IPS-NIHi7 (cell line): ENCODE data around the gene TLR8.

ENCODE experiments used
- DNase-seq: peaks from one replicate; pipeline ENCODE4 v3.0.0; 2012; ENCODE audit warnings: mixed read lengths; ENCODE audit errors: extremely low spot score

Gene TLR8

DNA sequence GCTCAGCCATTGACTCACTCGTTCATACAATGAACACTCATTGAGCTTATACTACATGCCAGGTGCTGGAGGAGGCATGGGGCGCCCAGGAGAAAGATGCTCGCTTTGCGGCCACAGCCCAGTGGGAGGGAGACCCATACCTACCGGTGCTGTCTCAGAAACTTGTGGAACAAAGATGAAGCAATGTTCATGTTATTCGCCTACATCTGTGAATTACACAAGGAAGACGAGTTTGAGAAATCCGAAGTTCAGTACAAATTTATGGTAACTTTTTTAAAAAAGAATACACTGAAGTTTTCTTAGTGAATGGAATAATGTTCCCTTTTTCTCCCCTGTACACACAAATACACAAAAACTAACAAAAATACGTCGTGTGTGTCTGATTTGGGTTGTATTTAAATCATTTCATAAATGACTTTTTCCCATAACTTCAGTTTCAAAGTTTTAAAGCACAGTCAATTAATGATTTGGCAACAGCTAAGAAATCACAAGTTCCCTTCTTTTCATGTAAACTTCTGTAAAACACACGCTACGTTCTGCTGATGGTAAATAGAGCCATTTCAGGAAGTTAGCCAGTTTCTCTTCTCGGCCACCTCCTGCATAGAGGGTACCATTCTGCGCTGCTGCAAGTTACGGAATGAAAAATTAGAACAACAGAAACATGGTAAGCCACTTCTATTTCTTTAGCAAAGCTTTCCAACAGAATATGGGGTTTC lies at the start of gene TLR8:
Gene TLR8 (plus strand): TSS at position 575 of the 716 bp plus-strand sequence. CDS start 87 bp downstream, at position 662.
- no peak for DNase-seq

DNA sequence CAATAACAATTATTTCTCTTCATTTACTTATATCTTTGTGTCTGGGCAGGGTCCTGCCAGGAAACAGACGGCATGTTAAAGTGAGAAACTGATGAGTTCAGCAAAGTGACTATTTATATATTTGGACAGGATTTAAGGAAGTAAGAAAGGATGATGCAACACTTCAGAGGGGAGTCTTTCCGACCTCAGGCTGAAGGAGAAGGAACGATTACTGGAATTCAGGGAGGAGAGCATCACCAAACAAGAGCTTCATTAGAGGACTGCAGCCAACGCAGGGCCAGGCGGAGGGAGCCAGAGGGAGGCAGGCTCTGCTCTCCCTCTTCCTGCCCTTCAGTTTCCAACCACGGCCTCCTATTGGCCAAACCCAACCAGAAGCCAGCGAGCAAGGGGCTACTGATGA lies 41.1 kb upstream of the TLR8 start:
- DNase-seq: no peak

DNA sequence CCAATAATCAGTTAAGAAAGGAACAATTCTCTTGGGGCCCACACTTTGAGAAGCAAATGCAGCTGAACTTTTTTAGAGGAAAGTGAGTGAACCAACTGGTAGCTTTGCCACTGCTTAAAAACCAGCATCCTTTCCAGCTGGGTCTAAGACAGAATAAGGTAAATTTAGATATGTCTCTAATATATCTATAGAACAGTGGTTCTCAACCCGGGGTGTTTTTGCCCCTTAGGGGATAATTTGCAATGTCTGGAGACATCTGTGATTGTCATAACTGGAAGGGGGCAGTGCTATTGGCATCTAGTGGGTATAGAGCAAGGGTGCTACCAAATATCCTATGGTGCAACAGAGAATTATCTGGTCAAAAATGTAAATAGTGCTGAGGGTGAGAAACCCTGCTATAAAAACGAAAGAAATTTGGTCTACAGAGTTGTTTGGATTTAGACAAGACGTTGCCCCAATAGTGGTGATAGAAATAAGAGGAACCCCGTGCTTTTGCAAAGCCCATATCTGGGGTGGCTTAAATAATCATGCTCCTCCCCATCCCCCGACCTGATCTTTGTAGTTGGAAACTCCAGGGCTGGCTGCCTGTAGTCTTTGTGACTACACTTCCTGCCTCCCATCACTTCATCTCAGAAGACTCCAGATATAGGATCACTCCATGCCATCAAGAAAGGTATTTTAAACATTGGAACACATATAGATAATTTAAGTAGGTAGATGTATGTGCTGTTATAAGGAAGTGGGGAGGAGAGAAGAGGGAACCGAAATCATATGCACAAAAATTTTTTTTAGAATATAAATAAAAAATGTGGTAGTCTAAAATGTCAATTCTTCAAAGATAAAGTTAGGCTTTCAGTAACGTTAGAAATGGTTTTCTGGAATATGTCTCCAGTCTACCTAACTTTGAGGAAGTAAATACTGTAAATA lies 39.7 kb upstream of the TLR8 start, which contains the start of gene TLR7:
Gene TLR7 (plus strand): TSS at position 622 of the 927 bp plus-strand sequence. CDS start 507 bp downstream, outside the sequence.
- no peak for DNase-seq

DNA sequence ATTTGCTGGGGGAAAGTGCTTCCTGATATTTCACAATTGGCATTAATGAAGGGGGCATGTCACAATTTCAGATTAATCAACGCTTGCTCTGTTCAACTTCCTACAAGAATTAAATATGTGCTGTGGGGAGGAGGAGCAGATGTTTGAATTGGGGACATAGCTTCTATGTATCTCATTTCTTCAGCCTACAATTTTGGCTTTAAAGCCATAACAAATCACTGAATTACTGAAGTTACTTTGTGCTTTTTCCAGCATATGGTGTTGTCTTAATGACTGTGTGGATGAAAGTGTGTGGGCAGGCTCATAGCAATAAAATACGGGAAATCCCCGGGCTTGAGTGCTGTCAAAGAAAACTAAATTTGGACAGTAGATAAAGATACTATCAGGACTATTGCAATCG lies 38.7 kb upstream of the TLR8 start:
- DNase-seq: no peak

DNA sequence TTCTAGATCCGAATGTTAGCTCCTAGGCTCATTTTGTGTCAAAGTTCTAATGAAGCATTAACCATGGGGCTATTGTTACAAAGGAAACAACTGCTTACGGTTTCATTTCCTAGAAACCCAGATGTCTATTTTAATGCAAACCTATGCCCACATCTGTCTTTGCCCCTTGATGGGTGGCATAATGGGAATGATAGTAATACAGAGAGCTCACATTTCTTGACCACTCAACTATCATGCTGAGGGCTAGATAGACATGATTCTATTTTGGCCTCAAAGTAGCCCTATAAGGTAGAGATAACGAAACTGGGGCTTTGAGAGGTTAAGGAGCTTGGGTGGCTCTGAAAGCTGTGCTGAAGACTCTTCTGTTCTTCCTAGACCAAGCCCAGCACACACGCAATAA lies 37.7 kb upstream of the TLR8 start:
- no peak for DNase-seq

DNA sequence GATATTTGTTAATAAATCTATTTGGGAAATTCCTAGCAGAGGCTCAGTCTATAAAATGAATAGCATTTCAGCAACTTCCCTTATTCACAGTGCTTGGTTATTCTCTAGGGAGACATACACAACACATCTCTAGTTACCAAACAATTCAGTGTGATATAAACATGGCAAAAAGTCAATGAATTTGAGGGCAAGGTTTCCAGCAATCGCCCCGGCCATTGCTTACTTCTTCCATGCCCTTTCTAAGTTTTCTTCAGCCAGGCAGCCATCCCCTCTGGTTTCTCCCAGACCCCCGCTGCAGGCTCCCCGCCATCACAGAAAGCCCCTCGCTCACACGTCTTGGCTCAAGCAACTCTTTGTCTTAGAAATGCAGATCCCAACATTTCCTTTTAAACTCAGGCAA lies 35.2 kb upstream of the TLR8 start:
- peak; percentile 15 for DNase-seq

DNA sequence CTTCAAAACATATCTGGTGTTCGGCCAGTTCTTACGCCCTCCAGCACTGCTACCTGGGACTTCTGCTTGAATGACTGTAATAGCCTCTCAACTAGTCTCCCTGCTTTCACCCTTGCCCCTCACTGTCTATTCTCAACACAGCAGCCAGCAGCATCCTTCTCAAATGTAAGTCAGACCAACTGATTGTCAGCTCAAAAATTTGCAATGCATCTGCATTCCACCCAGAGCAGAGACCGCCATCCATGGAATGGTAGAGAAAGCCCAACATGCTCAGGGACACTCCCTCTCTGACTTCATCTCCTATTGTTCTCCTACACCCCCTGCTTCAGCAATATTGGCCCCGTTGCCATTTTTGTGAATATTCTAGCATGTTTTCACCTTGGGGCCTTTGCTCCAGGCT lies 33.7 kb upstream of the TLR8 start:
- no peak for DNase-seq

DNA sequence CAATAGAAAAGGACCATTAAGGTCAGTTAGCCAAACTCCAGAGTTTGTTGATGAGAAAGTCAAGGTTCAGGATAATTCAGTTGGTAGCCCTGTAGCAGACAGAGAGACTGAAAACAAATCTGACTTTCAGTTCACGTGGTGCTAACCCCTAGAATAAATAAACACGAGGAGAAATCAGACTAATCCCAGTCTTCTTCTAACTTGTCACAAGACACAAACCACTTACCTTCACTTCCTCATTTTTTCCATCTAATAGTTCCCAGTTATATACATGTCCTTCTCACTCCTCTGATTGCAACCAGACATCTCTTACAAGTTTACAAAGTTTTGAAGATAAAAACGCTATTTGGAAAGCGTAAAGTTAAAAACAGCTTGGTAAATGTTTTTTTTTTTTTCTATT lies 31.8 kb upstream of the TLR8 start:
- no peak for DNase-seq

DNA sequence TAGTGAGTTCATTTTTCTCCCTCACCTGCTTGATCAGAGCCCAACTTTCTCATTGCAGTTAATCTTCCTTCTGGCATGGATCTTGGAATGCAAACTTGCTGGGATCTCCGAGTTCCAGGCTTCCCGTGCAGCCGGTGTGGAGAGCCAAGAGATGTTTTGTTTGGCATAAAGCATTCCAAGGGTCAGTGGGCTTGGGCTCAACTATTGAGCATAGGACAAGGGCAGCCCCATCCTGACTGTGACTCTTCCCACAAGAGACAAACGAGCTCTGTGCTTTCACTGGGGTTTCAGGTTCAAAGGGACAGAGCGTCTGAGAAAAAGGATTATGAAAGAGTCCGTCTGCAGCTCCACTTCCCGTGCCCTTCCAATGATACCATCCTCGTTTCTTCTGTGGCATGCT lies 29.0 kb upstream of the TLR8 start:
- no peak for DNase-seq

DNA sequence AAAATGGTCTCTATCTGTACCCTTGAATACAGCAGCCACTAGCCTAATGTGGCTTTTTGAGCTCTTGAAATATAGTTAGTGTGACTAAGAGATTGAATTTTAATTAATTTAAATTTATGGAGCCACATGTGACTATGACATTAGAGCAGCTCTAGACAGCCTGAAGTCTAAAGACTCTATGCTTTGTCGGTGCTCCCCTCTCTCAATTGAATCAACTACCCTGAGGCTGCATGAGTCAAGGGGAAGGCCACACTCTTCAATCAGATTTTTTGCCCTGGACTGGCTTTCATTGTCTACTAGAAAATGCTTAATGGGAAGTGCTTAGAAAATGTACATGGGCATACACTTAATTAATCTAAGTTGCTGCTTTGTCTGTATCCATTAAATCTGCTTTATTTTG lies 27.9 kb upstream of the TLR8 start:
- no peak for DNase-seq

DNA sequence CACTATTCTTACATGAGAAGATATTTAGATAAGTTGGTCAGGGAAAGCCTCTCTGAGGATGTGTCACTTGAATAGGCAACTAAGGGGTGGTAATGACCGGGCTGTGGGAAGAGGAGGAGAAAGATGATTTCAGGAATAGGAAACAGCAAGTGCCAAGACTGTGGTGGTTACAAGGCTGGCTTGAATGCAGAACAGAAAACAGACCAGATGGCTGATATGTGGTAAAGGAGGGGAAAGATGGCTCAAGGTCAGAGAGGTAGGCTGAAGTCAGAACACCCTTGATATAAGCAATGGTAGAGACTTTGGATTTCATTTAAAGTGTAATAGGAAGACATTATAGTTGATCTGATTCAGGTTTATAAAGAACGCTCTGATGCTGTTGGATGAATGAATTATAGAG lies 24.5 kb upstream of the TLR8 start:
- DNase-seq: no peak

DNA sequence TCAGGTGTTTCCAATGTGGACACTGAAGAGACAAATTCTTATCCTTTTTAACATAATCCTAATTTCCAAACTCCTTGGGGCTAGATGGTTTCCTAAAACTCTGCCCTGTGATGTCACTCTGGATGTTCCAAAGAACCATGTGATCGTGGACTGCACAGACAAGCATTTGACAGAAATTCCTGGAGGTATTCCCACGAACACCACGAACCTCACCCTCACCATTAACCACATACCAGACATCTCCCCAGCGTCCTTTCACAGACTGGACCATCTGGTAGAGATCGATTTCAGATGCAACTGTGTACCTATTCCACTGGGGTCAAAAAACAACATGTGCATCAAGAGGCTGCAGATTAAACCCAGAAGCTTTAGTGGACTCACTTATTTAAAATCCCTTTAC lies 20.9 kb upstream of the TLR8 start:
- DNase-seq: no peak

DNA sequence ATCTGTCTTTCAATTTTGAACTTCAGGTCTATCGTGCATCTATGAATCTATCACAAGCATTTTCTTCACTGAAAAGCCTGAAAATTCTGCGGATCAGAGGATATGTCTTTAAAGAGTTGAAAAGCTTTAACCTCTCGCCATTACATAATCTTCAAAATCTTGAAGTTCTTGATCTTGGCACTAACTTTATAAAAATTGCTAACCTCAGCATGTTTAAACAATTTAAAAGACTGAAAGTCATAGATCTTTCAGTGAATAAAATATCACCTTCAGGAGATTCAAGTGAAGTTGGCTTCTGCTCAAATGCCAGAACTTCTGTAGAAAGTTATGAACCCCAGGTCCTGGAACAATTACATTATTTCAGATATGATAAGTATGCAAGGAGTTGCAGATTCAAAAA lies 19.9 kb upstream of the TLR8 start:
- no peak for DNase-seq

DNA sequence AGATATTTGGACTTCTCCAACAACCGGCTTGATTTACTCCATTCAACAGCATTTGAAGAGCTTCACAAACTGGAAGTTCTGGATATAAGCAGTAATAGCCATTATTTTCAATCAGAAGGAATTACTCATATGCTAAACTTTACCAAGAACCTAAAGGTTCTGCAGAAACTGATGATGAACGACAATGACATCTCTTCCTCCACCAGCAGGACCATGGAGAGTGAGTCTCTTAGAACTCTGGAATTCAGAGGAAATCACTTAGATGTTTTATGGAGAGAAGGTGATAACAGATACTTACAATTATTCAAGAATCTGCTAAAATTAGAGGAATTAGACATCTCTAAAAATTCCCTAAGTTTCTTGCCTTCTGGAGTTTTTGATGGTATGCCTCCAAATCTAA lies 19.3 kb upstream of the TLR8 start:
- no peak for DNase-seq

DNA sequence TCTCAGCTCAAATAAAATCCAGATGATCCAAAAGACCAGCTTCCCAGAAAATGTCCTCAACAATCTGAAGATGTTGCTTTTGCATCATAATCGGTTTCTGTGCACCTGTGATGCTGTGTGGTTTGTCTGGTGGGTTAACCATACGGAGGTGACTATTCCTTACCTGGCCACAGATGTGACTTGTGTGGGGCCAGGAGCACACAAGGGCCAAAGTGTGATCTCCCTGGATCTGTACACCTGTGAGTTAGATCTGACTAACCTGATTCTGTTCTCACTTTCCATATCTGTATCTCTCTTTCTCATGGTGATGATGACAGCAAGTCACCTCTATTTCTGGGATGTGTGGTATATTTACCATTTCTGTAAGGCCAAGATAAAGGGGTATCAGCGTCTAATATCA lies 18.7 kb upstream of the TLR8 start:
- no peak for DNase-seq

DNA sequence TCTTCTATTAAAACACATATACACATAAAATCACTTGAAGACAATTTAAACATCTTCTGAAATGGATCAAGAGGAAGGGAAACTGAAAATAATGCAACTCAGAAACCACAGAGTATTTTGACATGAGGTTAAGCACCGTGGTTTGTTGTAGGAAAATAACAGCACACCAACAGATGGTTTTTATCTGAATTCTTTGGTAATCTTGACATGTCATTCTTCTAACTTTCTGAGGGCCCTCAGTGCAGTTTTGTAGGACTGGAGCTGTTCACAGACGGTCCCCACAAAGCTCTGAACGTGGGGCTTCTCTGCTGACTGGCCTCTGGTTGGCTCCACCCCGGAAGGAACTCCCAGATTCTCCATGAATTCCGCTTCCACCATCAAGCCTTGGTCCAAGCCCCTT lies 16.0 kb upstream of the TLR8 start:
- DNase-seq: no peak

DNA sequence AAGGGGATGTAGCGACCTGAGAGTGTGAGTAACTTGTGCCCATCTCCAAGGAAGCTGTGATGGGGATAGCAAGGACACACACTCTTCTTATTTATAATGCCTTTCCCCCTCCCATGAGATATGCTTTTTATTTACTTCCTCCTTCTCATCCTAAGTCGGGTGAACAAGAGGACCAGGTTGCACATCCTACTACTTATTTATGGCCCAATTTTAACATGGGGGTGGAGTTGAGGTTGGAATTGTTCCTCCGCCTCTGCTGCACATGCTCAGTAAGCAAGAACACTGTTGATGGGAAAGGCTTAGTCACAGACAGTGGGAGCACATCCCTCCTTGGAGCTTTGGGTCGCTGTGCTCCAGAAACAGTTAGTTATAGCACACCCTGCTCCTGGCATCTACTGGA lies 15.2 kb upstream of the TLR8 start:
- DNase-seq: no peak

DNA sequence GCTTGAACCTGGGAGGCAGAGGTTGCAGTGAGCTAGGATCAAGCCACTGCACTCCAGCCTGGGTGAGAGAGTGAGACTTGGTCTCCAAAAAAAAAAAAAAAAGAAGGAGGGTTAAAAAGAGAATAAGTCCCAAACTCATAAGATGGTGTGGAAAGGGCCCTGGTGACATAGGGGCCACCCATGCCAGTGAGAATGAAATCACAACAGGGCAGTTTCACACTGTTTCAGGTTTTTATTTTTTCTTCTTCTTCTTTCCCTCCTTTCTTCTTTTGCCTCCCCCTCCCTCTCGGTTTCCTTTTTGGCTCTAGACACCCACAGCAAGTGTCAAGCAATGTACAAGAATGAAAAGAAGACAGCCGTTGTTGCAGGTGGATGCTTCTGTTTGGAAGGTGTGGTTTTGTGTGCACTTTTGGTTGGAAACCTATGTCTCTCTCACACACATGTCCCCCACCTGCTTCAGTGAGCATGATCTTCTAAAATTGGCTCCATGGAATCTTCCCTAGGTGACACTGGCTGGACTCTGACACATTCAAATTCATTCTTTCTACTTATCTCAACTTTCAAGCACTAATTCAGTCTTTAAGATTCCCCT lies 14.4 kb upstream of the TLR8 start:
- DNase-seq: no peak

DNA sequence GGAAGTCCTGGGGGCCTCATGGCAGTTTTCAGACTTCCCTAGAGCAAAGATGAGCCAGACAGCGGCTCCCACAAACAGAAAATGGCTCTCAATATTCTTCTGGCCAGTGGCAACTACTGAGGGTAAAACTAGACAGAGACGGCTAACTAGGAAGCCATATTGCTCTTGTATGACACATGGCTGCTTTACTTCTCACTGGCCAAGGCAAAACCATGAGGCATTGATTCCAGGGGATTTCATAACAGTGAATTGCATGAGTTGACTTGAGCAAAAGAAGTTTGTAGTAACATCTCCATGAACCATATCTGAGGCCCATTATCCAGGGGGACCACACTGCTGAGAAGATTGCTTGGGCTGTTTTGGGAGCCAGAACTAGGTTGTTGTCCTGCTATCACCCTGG lies 13.7 kb upstream of the TLR8 start:
- DNase-seq: no peak

DNA sequence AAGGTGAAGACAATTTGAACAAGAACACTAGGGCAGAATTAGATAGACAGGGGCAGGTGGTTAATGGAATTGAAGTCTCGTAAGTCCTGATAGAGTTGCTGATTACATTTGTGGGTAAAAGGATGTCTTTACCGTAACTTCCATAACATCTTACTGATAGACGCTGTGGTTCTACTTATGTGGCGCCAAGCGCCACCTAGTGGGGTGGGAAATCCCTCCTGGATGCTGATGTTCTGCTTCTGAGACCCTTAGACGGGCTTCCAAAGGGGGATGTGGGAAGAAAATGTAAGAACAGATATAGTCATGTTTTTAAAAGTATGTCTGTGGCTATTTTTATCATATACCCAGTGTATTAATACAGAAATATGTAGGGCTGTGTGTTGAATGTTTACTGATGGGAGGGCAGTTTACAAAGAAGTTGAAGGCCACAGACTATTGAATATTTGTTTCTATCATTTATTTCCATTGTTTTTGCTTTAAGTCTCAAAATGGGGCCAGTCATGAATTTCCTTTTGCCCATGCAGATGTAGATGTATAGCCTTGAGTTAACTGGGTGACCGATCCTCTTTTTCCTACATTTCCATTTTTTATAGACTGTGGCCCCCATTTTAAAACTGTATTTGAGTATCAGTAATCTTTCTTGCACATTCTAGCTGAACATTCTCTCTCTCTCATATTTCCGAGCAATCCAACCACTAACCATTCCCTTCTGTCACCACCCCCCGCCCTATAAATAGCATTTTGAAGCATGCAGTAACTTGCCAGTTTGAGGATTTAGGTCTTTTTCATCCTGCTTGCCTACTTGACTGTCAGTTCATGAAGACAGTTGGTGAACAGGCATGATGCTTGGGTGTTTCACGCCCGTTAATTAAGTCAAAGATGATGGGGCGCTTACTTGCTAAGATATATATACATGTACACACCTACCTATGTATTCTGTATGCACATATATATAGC lies 12.1 kb upstream of the TLR8 start:
- DNase-seq: peak; percentile 53

DNA sequence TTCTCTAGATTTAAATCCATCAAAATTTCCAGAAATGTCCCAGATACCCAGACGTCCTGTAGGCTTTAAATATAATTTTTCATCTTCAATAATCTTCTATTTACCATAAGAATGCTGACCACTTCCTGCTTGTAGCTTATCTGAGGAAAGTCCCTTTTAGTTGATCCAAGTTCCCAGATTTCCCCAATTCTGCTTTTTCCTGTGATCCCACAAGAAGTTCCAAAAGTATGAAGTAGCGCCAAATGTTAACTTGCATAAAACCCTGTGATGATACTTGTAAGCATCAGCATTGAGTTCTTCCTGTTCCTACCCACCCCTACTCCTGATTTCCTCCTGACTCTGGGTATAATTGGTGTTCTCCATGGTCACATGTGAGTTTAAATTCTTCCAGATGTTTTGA lies 10.6 kb upstream of the TLR8 start:
- DNase-seq: no peak

DNA sequence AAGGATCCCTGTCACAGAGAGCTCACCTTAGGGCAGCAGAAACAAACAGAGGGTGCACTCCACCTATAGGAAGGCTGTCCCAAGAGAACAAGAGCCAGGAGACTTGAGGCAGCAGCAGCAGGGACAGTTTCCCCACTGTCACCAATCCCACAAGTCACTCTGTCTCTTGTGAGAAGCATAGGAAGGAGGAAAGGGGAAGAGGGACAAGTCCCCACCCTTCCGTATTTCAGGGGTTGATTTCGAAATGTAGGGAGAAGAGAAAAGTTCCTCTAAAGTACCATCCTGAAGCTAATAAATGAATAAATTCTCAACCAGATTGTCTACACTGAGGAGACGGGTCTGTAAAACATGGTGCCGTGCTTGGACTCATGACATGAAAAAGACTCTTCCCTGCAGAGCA lies 9.5 kb upstream of the TLR8 start:
- no peak for DNase-seq
